ENCODE results near the gene ZBTB8A. TPM values are rescaled to one million over a fixed set of nuclear protein-coding genes. Genes with fewer than 3 reads are reported as not detected.

ZBTB8A gene
- total and polyA plus RNA-seq, 10 donors: 0.35 to 4.0 (median 2.4) TPM

GRCh38 chr1:32605711-32606424 lies 66.6 kb downstream of the ZBTB8A start:
- no peaks in the 10 kb centered on the region for H3K4me1 ChIP-seq
- intact Hi-C loops (cut with DNase I; ENCODE audit: low total_unique reads): no loop called here
- no peak for TF ChIP-seq CTCF (IDR thresholded peaks at IDR 0.05 in 8 of 11, conservative IDR thresholded peaks at IDR 0.05 in 3 of 11)
- TF ChIP-seq POLR2AphosphoS5 (IDR thresholded peaks at IDR 0.05): no peak
- TF ChIP-seq POLR2A (IDR thresholded peaks at IDR 0.05): no peak
- no peak for DNase-seq
- no peak overlapping the region for H3K4me3 ChIP-seq
- H3K36me3 ChIP-seq: peaks cover 0 to 8% (median 0%) of the 10 kb centered on the region in 6 donors
- H3K9me3 ChIP-seq: no peaks in the 10 kb centered on the region
- H3K27ac ChIP-seq: no peak overlapping the region
- no peaks in the 10 kb centered on the region for H3K27me3 ChIP-seq (replicated peaks in 1 of 7)
- WGBS, 5 donors: 89 to 98% (median 95%) methylated on average over 11 to 17 of the region's 17 CpGs

GRCh38 chr1:32606565-32607371 lies 67.5 kb downstream of the ZBTB8A start:
- peaks cover 0 to 8% (median 0%) of the 10 kb centered on the region in 6 donors for H3K36me3 ChIP-seq
- no peaks in the 10 kb centered on the region for H3K27me3 ChIP-seq (replicated peaks in 1 of 7)
- H3K4me3 ChIP-seq: no peak overlapping the region
- intact Hi-C loops (cut with DNase I; ENCODE audit: low total_unique reads): no loop called here
- no peak for TF ChIP-seq CTCF (IDR thresholded peaks at IDR 0.05 in 8 of 11, conservative IDR thresholded peaks at IDR 0.05 in 3 of 11)
- TF ChIP-seq POLR2AphosphoS5 (IDR thresholded peaks at IDR 0.05): no peak
- TF ChIP-seq POLR2A (IDR thresholded peaks at IDR 0.05): no peak
- no peak for DNase-seq
- H3K9me3 ChIP-seq: no peaks in the 10 kb centered on the region
- peaks cover 0 to 5% (median 3%) of the 10 kb centered on the region in 6 donors for H3K4me1 ChIP-seq
- no peak overlapping the region for H3K27ac ChIP-seq
- WGBS, 5 donors: 85 to 94% (median 89%) methylated on average over 9 to 11 of the region's 11 CpGs

- Histone ChIP-seq H3K27me3 (replicated peaks in 1 of 7) (no peaks in the 10 kb centered on the region), H3K9me3 (no peaks in the 10 kb centered on the region), H3K4me1 (peaks cover 5 to 18% (median 15%) of the 10 kb centered on the region in 6 donors), H3K36me3 (peaks cover 0 to 8% (median 0%) of the 10 kb centered on the region in 6 donors), H3K27ac (no peak overlapping the region), H3K4me3 (no peak overlapping the region)
- intact Hi-C loops (cut with DNase I; ENCODE audit: low total_unique reads): no loop called here
- 90 to 96% (median 93%) methylated on average over 4 of the region's 4 CpGs for WGBS, 5 donors
- DNase-seq: no peak
- no peak for TF ChIP-seq POLR2AphosphoS5 (IDR thresholded peaks at IDR 0.05)
- no peak for TF ChIP-seq POLR2A (IDR thresholded peaks at IDR 0.05)
- TF ChIP-seq CTCF (IDR thresholded peaks at IDR 0.05 in 8 of 11, conservative IDR thresholded peaks at IDR 0.05 in 3 of 11): no peak
These were observed 70.0 kb downstream of the ZBTB8A start for GRCh38 chr1:32609180-32609579.

- 12 to 26% (median 15%) methylated on average over 12 of the region's 12 CpGs for WGBS, 5 donors
- peaks cover 5 to 18% (median 15%) of the 10 kb centered on the region in 6 donors for H3K4me1 ChIP-seq
- intact Hi-C loops (cut with DNase I; ENCODE audit: low total_unique reads): no loop called here
- H3K9me3 ChIP-seq: no peaks in the 10 kb centered on the region
- peak overlapping the region in 1 of 8 donors; percentile 8 for H3K27ac ChIP-seq
- DNase-seq: no peak
- H3K27me3 ChIP-seq (replicated peaks in 1 of 7): no peaks in the 10 kb centered on the region
- TF ChIP-seq POLR2AphosphoS5 (IDR thresholded peaks at IDR 0.05): no peak
- no peaks in the 10 kb centered on the region for H3K36me3 ChIP-seq
- peak overlapping the region; percentile 32 to 73 (median 47) for H3K4me3 ChIP-seq
These were observed 72.6 kb downstream of the ZBTB8A start for GRCh38 chr1:32611859-32612188.
